Epithelial cell of esophagus (primary cell): Measurements from ENCODE around the gene TJAP1.
"Not testable (repeated sequence)": the region's sequence is repeated elsewhere in the genome, so short reads cannot be mapped to it uniquely, and the experiment has no call there.

Source experiments
- DNase-seq: peaks from one replicate; pipeline ENCODE4 v3.0.0; 2010; ENCODE audit warnings: low read depth
- H3K4me3 ChIP-seq: 2 replicates; pipeline ENCODE4 v1.5.1; 2011; ENCODE audit warnings: mild to moderate bottlenecking, low read length, control low read depth
- TF ChIP-seq, protein P1 (sequence below): IDR thresholded peaks from 2 replicates; pipeline ENCODE4 v1.5.1; 2011; ENCODE audit warnings: low read depth, mild to moderate bottlenecking, low read length, control low read depth, inconsistent platforms; ENCODE audit not compliant: insufficient read depth; ENCODE audit errors: missing control alignments

Gene TJAP1

DNA sequence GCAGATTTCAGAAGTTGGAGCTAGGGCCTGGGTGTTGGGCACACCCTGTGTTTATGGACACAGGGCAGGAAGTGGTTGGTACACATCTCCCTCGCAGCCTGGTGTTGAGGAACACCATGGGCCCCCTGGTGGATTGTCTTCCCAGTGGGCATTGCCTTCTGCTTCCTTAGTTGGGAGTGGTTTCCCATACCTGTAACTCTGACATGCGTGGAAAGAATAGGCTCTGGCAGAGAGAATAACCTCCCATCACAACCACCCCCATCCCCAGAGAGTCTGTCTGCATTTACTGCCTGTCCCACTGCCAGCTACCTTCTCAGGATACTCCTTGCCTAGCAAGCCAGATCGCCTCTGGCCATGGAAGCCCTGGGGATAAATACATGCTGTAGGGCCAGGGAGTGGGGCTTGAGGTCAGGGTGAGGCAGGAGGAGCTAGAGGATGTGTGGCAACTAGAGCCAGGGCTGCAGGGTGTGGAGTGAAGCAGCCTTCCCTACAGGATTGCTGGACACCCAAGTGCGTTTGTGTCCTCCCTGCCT, 18.1 kb downstream of the TJAP1 start:
- peak; percentile 54 for DNase-seq
- TF ChIP-seq, protein P1, sequence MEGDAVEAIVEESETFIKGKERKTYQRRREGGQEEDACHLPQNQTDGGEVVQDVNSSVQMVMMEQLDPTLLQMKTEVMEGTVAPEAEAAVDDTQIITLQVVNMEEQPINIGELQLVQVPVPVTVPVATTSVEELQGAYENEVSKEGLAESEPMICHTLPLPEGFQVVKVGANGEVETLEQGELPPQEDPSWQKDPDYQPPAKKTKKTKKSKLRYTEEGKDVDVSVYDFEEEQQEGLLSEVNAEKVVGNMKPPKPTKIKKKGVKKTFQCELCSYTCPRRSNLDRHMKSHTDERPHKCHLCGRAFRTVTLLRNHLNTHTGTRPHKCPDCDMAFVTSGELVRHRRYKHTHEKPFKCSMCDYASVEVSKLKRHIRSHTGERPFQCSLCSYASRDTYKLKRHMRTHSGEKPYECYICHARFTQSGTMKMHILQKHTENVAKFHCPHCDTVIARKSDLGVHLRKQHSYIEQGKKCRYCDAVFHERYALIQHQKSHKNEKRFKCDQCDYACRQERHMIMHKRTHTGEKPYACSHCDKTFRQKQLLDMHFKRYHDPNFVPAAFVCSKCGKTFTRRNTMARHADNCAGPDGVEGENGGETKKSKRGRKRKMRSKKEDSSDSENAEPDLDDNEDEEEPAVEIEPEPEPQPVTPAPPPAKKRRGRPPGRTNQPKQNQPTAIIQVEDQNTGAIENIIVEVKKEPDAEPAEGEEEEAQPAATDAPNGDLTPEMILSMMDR, result peak; percentile 46
- no peak overlapping the region for H3K4me3 ChIP-seq

DNA sequence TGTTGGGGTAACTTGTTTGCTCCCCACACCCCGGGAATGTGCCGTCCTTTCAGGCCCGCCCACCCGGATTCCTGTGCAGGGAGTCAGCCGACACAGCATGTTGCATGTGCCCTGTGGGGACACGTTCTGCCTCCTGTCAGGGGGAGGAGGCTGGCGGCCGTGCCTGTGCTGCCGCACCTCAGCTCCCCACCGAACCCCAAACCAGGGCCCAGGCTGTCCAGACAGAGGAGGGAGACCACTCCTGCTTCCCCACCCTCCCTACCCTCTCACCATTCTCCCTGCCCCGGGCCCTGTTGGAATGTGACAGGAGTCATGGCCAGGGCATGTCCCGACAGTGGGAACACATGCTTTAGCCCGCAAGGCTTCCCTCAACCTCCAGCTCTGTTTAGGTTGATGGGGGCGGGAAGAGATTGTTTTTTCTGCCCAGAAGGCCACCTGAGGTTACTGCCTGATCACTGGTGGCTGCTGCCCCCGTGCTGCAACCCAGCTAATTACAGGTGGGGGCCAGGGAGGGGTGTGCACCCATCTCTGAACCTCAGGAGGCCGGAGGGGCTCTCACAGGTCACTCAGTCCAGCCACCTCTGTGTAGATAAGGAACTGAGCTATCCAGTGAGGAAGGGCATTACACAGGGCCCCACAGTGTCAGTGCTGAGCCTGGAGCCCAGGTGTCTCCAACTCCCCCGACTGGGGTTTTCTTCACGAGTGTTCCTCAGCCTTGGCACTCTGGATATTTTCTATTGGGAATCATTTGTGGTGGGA, 19.2 kb downstream of the TJAP1 start:
- peak; percentile 96 for DNase-seq
- TF ChIP-seq, protein P1, result peak; percentile 74

DNA sequence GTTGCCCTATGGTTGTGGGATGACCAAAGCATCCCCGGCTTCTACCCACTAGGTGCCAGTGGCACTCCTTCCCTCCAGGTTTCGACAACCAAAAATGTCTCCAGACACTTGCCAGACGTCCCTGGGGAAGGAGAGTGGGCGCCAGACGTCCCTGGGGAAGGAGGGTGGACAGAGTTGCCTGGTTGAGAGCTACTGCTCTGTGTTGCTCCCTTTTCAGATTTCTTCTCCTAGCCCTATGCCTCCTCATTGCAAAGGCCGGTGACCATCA, 19.7 kb downstream of the TJAP1 start:
- no peak overlapping the region for H3K4me3 ChIP-seq
- TF ChIP-seq, protein P1, result no peak
- DNase-seq, result no peak

More for the DNA sequence above, 19.2 kb downstream of the TJAP1 start:
- no peak overlapping the region for H3K4me3 ChIP-seq

DNA sequence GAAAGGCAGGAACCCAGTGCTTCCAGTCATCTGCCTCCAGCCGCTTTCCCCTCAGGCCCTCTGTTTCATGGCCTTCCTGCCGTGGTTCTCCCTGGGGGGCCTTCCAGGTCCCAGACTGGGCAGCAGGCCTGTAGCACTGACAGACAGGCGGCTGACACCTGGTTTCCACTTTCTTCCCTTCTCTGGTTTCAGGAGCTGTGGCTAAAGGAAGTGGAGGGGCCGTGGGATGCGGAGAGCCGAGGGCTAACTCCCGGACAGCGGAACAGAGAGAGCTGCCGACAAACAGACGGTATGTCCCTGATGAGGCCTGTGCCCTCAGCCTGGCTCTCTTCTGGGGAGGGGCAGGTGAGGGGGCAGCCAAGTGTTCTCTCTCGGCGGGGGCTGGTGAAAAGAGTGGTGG, 20.3 kb downstream of the TJAP1 start:
- no peak overlapping the region for H3K4me3 ChIP-seq
- TF ChIP-seq, protein P1, result no peak
- DNase-seq, result no peak

DNA sequence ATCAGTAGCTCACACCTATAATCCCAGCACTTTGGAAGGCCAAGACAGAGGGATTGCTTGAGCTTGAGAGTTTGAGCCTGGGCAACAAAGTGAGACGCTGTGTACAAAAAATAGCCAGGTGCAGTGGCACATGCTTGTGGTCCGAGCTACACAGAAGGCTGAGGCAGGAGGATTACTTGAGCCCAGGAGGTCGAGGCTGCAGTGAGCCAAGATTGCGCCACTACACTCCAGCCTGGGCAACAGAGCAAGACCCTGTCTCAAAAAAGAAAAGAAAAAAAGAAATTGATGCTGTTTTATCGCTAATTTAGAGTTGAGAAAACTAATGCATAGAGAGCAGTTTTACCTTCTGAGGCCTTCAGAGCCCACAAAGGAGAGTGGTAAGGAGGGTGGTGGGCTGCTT, 20.9 kb downstream of the TJAP1 start:
- DNase-seq, H3K4me3 ChIP-seq: not testable (repeated sequence)

DNA sequence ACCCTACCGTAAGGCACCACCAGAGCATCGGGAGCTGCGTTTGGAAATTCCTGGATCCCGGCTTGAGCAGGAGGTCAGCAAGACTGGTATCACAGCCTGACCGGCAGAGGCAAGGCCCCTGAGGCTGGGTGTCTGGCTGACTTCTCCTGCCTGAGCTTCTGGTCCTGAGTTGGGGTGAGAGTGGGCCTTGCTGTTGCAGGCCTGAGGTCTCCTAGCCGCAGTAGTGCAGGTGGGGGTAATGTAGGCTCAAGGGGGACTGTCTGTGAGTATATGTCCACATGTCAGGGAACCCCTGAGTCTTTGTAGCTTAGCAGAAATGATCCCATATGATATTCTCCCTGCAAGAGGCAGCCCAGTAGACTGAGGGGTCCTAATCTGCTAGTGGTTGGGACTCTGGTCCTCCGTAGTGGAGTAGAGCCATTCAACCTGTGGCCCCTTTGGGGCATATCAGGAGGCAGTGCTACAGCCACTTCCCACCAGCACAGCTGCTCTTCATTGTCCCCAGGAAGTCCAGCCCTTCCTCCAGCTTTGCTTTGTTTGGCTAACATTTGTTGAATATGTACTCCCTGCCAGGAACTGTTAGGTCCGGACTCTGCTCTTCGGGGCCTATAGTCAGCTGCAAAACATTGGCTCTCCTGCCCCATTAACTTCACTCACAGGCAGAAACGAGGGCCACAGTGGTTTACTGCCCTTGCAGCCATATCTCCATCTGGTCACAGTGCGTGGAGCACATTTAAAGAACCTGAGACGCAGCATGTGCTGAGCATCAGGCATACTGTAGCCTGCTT, 21.9 kb downstream of the TJAP1 start:
- DNase-seq, result no peak
- H3K4me3 ChIP-seq, result no peak overlapping the region
- TF ChIP-seq, protein P1, result no peak

DNA sequence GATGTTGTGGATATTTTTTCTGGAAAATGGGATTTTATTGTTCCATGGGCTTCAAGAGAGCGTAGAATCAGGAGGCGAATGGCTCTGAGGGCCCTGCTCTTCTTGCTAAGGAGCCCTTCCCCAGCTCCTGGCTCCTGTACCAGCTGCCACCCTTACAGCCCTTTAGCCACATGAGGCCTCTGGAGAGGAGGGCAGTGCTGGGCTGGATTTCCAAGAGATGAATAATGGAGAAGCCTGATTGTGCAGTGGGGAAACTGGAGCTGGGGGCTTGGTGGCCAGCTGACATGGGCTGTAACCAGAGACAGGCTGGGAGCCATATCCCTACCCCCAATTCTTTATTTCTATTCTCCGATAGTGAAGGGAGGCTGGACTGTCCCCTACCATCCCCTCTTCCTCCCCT, 23.6 kb downstream of the TJAP1 start:
- no peak overlapping the region for H3K4me3 ChIP-seq
- TF ChIP-seq, protein P1, result no peak
- DNase-seq, result no peak
